GM12874 (cell line): Measurements from ENCODE around the gene CRHR2.

ENCODE experiments used
- TF ChIP-seq, protein P1 (sequence below): IDR thresholded peaks from 2 replicates; pipeline ENCODE4 v1.5.1; 2011; ENCODE audit warnings: low read depth, mild to moderate bottlenecking, control low read depth, low read length, moderate library complexity; ENCODE audit not compliant: insufficient read depth

CRHR2 gene

DNA sequence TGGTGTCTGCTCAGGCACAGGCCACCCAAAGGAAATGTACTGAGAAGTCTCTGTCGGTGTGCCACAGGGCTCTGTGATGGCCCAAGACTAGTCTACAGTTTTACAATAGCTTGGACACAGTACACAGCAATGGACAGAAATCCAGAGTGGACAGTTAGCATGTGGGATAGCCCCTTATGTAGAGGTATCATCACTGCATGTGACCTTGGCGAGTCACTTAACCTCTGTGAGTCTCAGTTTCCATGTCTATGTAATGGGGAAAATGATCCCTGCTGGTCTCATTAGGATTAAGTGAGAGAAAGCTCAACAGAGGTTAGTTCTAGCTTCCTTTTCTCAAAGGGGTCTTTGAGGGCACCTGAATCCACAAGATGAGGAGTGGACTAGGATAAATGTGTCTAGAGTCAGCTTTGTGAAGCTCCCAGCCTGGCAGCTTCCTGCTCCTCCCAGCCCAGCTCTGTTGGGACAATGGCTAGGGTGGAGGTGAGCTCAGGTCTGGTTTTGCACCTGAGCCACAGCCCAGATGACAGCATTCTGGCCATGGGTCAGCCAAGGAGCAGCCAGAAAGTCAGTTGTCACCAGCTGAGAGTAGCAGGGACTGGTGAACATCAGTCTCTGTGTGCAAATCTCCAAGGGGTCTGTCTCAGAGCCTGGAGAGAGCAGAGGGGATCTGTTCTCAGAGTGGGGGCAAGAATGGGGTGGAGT lies 17.9 kb downstream of the CRHR2 start:
- TF ChIP-seq, protein P1, sequence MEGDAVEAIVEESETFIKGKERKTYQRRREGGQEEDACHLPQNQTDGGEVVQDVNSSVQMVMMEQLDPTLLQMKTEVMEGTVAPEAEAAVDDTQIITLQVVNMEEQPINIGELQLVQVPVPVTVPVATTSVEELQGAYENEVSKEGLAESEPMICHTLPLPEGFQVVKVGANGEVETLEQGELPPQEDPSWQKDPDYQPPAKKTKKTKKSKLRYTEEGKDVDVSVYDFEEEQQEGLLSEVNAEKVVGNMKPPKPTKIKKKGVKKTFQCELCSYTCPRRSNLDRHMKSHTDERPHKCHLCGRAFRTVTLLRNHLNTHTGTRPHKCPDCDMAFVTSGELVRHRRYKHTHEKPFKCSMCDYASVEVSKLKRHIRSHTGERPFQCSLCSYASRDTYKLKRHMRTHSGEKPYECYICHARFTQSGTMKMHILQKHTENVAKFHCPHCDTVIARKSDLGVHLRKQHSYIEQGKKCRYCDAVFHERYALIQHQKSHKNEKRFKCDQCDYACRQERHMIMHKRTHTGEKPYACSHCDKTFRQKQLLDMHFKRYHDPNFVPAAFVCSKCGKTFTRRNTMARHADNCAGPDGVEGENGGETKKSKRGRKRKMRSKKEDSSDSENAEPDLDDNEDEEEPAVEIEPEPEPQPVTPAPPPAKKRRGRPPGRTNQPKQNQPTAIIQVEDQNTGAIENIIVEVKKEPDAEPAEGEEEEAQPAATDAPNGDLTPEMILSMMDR, result no peak

DNA sequence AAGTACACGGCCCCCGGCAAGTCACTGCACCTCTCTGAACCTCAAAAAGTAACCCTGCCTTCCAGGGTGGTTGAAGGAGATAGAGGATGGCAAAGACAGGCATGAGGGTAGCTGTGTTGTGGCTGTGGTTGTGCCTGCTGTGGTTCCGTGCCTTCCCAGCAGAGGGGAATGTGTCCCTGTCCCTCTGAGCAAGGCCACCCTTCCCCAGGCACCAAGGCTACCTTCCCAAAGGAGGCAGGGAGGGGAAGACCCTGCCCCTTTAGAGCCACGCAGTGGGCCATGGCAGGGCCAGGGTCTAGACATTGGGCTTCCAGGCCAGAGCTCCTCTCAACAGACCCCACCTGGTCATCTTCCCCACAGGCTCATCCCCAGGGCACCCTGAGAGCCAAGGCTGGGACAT lies 18.8 kb downstream of the CRHR2 start:
- TF ChIP-seq, protein P1, result no peak

DNA sequence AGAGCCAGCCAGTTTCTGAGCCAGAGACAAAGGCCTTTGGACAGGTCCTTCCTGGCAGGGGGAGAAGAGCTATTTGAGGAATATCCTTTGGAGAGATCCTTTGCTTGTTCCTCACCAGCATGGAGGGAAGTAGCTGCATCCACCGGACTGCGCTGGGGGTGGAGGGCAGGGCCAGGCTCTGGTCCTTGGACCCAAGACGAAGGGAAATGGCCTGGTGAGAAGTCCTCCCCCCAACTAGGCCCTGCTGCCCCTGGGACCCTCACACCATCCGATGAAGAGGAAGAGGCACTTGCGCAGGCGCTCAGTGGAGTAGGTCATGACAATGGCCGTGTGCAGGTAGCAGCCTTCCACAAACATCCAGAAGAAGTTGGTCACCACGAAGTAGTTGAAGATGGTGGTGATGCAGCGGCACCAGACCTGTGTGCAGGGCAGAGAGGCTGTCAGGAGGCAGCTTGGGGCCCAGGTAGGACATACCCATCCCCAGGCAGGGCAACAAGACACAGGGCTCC lies 19.8 kb downstream of the CRHR2 start:
- TF ChIP-seq, protein P1, result no peak

DNA sequence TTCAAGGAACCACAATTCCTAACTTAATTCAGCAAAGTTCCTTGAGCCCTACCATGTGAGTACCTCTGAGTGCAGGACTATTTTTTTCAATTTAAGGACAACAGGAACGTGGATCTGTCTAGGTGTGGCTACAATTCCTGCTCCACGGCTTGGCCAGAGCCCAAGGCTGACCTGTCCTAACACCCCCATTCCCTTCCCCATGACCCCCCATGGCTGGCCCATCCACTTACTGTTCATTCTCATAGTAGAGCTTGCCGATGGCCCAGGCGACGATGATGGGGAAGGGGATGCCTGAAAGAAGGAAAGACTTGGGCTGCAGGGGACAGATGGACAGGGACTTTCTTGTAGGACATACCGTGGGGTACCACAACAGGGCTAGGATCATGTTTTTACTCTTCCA lies 20.3 kb downstream of the CRHR2 start:
- TF ChIP-seq, protein P1, result no peak

DNA sequence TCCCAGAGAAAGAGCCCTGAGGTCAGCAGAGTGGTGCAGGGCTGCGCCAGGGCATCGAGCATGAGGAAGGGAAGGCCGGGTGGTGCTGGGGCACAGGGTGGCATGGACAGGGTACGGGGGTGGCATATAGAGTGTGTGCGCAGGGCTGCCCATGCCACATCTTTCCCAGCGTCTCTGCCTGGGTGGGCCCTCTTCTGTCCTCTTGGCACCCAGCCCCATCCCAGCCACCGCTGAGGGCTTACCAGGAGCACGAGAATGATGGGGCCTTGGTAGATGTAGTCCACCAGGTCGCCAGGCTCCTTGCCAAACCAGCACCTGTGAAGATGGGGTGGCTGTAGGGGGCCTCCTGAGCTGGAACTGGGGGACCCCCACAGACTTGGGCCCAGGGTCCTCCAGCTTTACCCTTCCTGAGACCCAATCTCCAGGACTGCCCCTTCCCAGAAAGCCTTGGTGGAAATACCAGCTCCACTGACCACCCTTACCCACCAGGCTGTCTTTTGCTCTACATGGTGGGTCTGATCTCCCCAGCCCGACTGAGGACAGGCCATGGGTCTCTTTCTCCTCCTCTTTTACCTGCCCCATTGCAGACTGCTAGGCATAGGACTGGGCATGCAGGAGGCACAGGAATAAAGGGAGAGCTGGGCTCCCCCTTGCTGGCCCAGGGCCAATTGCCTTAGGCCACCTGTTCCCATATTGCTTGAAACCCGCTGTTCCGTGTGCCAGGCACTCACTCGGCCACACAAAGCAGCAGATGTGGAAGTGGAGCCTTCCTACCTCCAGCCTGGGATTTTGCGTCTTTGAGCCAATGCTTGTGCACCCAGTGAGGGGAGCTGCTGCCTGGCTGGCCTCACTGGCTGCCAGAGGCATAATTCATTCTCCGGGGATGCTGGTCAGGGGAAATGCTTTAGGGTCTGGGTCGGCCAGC lies 21.7 kb downstream of the CRHR2 start:
- TF ChIP-seq, protein P1, result no peak

DNA sequence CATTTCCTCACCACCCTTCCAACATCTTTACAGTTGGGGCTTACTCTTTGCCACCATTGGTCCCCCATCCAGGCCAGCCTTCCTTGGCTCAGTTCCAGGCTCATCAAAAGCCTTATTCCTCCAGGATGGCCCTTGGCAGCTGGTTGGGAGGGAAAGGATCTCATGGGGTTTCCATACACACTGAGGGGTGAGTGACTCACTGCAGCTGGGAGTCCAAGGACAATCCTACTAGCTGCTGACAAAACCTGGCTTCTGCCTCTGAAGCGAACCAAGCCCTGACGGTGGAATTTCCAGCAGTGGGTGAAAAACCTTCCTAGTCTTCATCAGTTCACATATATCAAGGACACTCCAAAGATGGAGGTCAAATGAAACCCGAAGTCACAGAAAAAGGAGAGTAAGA lies 22.9 kb downstream of the CRHR2 start:
- TF ChIP-seq, protein P1, result no peak

DNA sequence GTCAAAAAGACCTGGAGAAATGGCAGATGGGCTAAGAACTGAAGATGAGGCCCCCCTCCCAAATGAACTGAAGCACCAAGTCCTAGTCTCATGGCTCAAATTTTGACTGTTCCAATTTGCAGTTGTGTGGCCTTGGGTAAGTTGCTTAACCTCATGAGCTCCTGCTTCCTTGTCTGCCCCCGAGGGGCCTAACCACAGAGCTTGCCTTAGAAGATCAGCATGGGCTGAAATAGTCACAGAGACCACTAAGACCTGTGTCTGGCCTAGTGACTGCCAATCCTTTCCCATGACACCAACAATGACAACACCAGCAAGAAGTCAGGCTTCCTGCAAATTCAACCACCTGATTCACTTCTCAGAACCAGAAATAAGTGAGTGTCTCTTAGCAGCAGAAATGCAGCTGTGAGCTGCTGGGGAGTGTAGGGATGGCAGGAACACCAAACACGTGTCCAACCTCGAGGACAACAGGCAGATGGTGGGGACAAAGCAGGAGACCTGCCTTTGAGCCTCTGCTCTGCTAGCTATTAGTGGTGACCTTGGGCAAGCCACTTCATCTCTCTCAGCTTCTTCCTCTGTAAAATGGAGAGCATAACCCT lies 23.7 kb downstream of the CRHR2 start:
- TF ChIP-seq, protein P1, result no peak
